Karpas-422 (cell line): ENCODE results near the gene CLDN10. TPM values are rescaled to one million over a fixed set of nuclear protein-coding genes. Genes with fewer than 3 reads are reported as not detected.

Experiments used
- DNase-seq: peaks from one replicate; pipeline ENCODE4 v3.0.0-alpha.2; 2015
- H2AFZ ChIP-seq: fragments of 200-600 bp; sonication (generic); 2 replicates; pipeline ENCODE4 v1.6.1; 2014; ENCODE audit warnings: antibody characterized with exemption, low read length, mixed read lengths
- H3K27ac ChIP-seq: fragments of 200-600 bp; sonication (generic); 2 replicates; pipeline ENCODE4 v1.5.1; 2014; ENCODE audit warnings: mild to moderate bottlenecking, low read length, moderate library complexity
- H3K27me3 ChIP-seq: fragments of 200-600 bp; sonication (generic); 2 replicates; pipeline ENCODE4 v1.6.1; 2014; ENCODE audit warnings: low read length, mixed read lengths
- H3K36me3 ChIP-seq: fragments of 200-600 bp; sonication (generic); 2 replicates; pipeline ENCODE4 v1.6.1; 2014; ENCODE audit warnings: low read length, mixed read lengths; ENCODE audit not compliant: insufficient read depth
- H3K4me1 ChIP-seq: fragments of 200-600 bp; sonication (generic); 2 replicates; pipeline ENCODE4 v1.6.1; 2014; ENCODE audit warnings: mild to moderate bottlenecking, low read length, mixed read lengths
- H3K4me2 ChIP-seq: fragments of 200-600 bp; sonication (generic); 2 replicates; pipeline ENCODE4 v1.6.1; 2014; ENCODE audit warnings: low read length, low read depth, mild to moderate bottlenecking; ENCODE audit not compliant: poor library complexity, severe bottlenecking
- H3K4me3 ChIP-seq: fragments of 200-600 bp; sonication (generic); 2 replicates; pipeline ENCODE4 v1.5.1; 2014; ENCODE audit warnings: mild to moderate bottlenecking, antibody characterized with exemption, low read length, mixed read lengths
- H3K79me2 ChIP-seq: fragments of 200-600 bp; sonication (generic); 2 replicates; pipeline ENCODE4 v1.6.1; 2014; ENCODE audit warnings: mild to moderate bottlenecking, low read length, mixed read lengths
- H3K9ac ChIP-seq: fragments of 200-600 bp; sonication (generic); 2 replicates; pipeline ENCODE4 v1.6.0; 2014; ENCODE audit warnings: low read length
- H3K9me2 ChIP-seq: fragments of 200-600 bp; sonication (generic), shearing (Covaris generic); replicated peaks from 2 replicates; pipeline ENCODE4 v1.6.0; 2014; ENCODE audit warnings: mild to moderate bottlenecking, low read length, moderate library complexity; ENCODE audit not compliant: insufficient read depth
- H3K9me3 ChIP-seq: fragments of 300-700, 200-600 bp; sonication (generic); 2 replicates; pipeline ENCODE4 v1.6.1; 2014; ENCODE audit warnings: low read length, mixed read lengths
- H4K20me1 ChIP-seq: fragments of 200-600 bp; sonication (generic); 2 replicates; pipeline ENCODE4 v1.6.1; 2014; ENCODE audit warnings: mild to moderate bottlenecking, antibody characterized with exemption, low read length, low read depth; ENCODE audit not compliant: insufficient read depth
- total RNA-seq: library from RNA; depleted of rRNA; stranded (reverse); fragments of >200 nt; shearing (Covaris generic); gene quantifications from 2 replicates; pipeline ENCODE4 v1.2.3, GENCODE V29; 2014; ENCODE audit warnings: low replicate concordance; rRNA removed

The CLDN10 gene
- total RNA-seq, result not detected in 2 replicates

GRCh38 chr13:95552539-95553441, at the start of gene CLDN10:
TSS of gene CLDN10 (plus strand) at chr13:95552720. CDS start at chr13:95552754, 34 bp downstream.
- Histone ChIP-seq H4K20me1 (no peaks in the 10 kb centered on the region), H3K36me3 (no peaks in the 10 kb centered on the region), H3K9me2 (no peaks in the 10 kb centered on the region), H3K4me2 (no peak within 1 kb of the TSS), H3K9ac (no peak within 1 kb of the TSS), H3K27ac (no peak within 1 kb of the TSS), H3K27me3 (no peaks in the 10 kb centered on the region), H3K4me3 (no peak within 1 kb of the TSS), H3K4me1 (no peaks in the 10 kb centered on the region), H3K9me3 (no peaks in the 10 kb centered on the region), H2AFZ (no peak within 1 kb of the TSS), H3K79me2 (no peaks in the 10 kb centered on the region)
- no peak for DNase-seq

- Histone ChIP-seq H2AFZ (no peak overlapping the region), H3K4me2 (no peak overlapping the region), H3K9me2 (no peaks in the 10 kb centered on the region), H3K27me3 (no peaks in the 10 kb centered on the region), H3K36me3 (no peaks in the 10 kb centered on the region), H4K20me1 (no peaks in the 10 kb centered on the region), H3K9ac (no peak overlapping the region), H3K27ac (no peak overlapping the region), H3K4me1 (no peaks in the 10 kb centered on the region), H3K9me3 (no peaks in the 10 kb centered on the region), H3K4me3 (no peak overlapping the region), H3K79me2 (no peaks in the 10 kb centered on the region)
- no peak for DNase-seq
These were observed 48.9 kb upstream of the CLDN10 start for GRCh38 chr13:95503662-95504061.

DNA sequence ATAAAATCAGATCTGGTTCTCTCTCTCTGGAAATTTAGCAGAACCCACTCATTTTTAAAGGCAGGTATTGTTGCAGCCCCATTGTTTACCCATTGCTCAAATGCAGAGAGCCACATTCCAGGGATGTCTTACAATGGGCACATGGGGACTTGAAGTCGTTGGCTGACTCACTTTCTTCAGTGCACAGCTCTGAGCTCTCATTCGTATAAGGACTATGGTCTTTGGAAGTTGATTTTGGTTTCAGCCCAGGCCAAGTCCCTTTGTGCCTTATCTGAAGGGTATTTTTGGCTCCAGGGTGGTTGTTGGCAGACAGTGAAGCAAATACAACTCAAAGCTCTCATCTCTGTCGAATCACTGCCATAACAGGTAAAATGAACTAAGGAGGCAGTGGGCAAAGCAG, 47.3 kb upstream of the CLDN10 start:
- H4K20me1 ChIP-seq, result no peaks in the 10 kb centered on the region
- no peaks in the 10 kb centered on the region for H3K36me3 ChIP-seq
- DNase-seq, result no peak
- no peaks in the 10 kb centered on the region for H3K79me2 ChIP-seq
- no peaks in the 10 kb centered on the region for H3K4me1 ChIP-seq
- no peaks in the 10 kb centered on the region for H3K9me2 ChIP-seq
- no peak overlapping the region for H3K4me2 ChIP-seq
- H3K27me3 ChIP-seq, result no peaks in the 10 kb centered on the region
- H3K27ac ChIP-seq, result no peak overlapping the region
- no peaks in the 10 kb centered on the region for H3K9me3 ChIP-seq
- no peak overlapping the region for H3K9ac ChIP-seq
- H2AFZ ChIP-seq, result no peak overlapping the region
- no peak overlapping the region for H3K4me3 ChIP-seq

- no peaks in the 10 kb centered on the region for H3K36me3 ChIP-seq
- H4K20me1 ChIP-seq, result no peaks in the 10 kb centered on the region
- no peak overlapping the region for H3K27ac ChIP-seq
- no peaks in the 10 kb centered on the region for H3K4me1 ChIP-seq
- no peaks in the 10 kb centered on the region for H3K9me3 ChIP-seq
- DNase-seq, result no peak
- H3K79me2 ChIP-seq, result no peaks in the 10 kb centered on the region
- H3K9ac ChIP-seq, result no peak overlapping the region
- no peak overlapping the region for H3K4me2 ChIP-seq
- H3K9me2 ChIP-seq, result no peaks in the 10 kb centered on the region
- no peaks in the 10 kb centered on the region for H3K27me3 ChIP-seq
- no peak overlapping the region for H2AFZ ChIP-seq
- no peak overlapping the region for H3K4me3 ChIP-seq
These were observed 46.5 kb upstream of the CLDN10 start for GRCh38 chr13:95505986-95506385.

- no peak overlapping the region for H2AFZ ChIP-seq
These were observed 44.5 kb upstream of the CLDN10 start for GRCh38 chr13:95507991-95508390.

GRCh38 chr13:95508996-95509395, 43.5 kb upstream of the CLDN10 start:
- Histone ChIP-seq H3K27me3 (no peaks in the 10 kb centered on the region), H3K79me2 (no peaks in the 10 kb centered on the region), H3K9me3 (no peaks in the 10 kb centered on the region)

More at GRCh38 chr13:95507991-95508390, 44.5 kb upstream of the CLDN10 start:
- no peak overlapping the region for H3K9ac ChIP-seq
- no peak overlapping the region for H3K27ac ChIP-seq
- H3K4me3 ChIP-seq, result no peak overlapping the region
- H3K4me1 ChIP-seq, result no peaks in the 10 kb centered on the region
- H3K4me2 ChIP-seq, result no peak overlapping the region
- no peaks in the 10 kb centered on the region for H4K20me1 ChIP-seq
- H3K9me2 ChIP-seq, result no peaks in the 10 kb centered on the region
- no peaks in the 10 kb centered on the region for H3K36me3 ChIP-seq
- H3K79me2 ChIP-seq, result no peaks in the 10 kb centered on the region
- DNase-seq, result no peak
- H3K27me3 ChIP-seq, result no peaks in the 10 kb centered on the region
- H3K9me3 ChIP-seq, result no peaks in the 10 kb centered on the region

GRCh38 chr13:95509521-95510310, 42.8 kb upstream of the CLDN10 start:
- Histone ChIP-seq H3K4me2 (no peak overlapping the region), H3K9me3 (no peaks in the 10 kb centered on the region), H3K36me3 (no peaks in the 10 kb centered on the region), H3K79me2 (no peaks in the 10 kb centered on the region), H3K9ac (no peak overlapping the region), H2AFZ (no peak overlapping the region), H3K4me3 (no peak overlapping the region), H3K9me2 (no peaks in the 10 kb centered on the region), H4K20me1 (no peaks in the 10 kb centered on the region), H3K4me1 (no peaks in the 10 kb centered on the region), H3K27ac (no peak overlapping the region), H3K27me3 (no peaks in the 10 kb centered on the region)
- DNase-seq, result no peak

More at GRCh38 chr13:95508996-95509395, 43.5 kb upstream of the CLDN10 start:
- Histone ChIP-seq H3K4me1 (no peaks in the 10 kb centered on the region), H3K4me2 (no peak overlapping the region), H3K9ac (no peak overlapping the region), H4K20me1 (no peaks in the 10 kb centered on the region), H3K27ac (no peak overlapping the region), H2AFZ (no peak overlapping the region), H3K4me3 (no peak overlapping the region), H3K36me3 (no peaks in the 10 kb centered on the region), H3K9me2 (no peaks in the 10 kb centered on the region)
- no peak for DNase-seq

- no peaks in the 10 kb centered on the region for H3K4me1 ChIP-seq
- H3K9ac ChIP-seq, result no peak overlapping the region
- no peak for DNase-seq
- H3K36me3 ChIP-seq, result no peaks in the 10 kb centered on the region
- H3K9me2 ChIP-seq, result no peaks in the 10 kb centered on the region
- H3K4me2 ChIP-seq, result no peak overlapping the region
- no peaks in the 10 kb centered on the region for H3K79me2 ChIP-seq
- no peaks in the 10 kb centered on the region for H3K9me3 ChIP-seq
- H2AFZ ChIP-seq, result no peak overlapping the region
- H3K27me3 ChIP-seq, result no peaks in the 10 kb centered on the region
- no peaks in the 10 kb centered on the region for H4K20me1 ChIP-seq
- H3K4me3 ChIP-seq, result no peak overlapping the region
- no peak overlapping the region for H3K27ac ChIP-seq
These were observed 41.6 kb upstream of the CLDN10 start for GRCh38 chr13:95510950-95511349.
